SK-N-MC (cell line): ENCODE results near the gene OPN1MW2.
"Not testable (repeated sequence)": the region's sequence is repeated elsewhere in the genome, so short reads cannot be mapped to it uniquely, and the experiment has no call there.

Experiments used
- DNase-seq: peaks from one replicate; pipeline ENCODE4 v3.0.0-alpha.2; 2011; ENCODE audit warnings: low read depth, low spot score
- H3K27ac ChIP-seq: fragments of 200-600 bp; sonication (generic); 2 replicates; pipeline ENCODE4 v1.5.1; 2016; ENCODE audit warnings: mixed run types
- H3K36me3 ChIP-seq: fragments of 200-600 bp; sonication (generic); 2 replicates; pipeline ENCODE4 v1.6.1; 2017; ENCODE audit warnings: antibody characterized with exemption, low read length, mixed read lengths; ENCODE audit not compliant: insufficient read depth
- H3K4me3 ChIP-seq: fragments of 200-600 bp; sonication (generic); 2 replicates; pipeline ENCODE4 v1.5.1; 2016
- H3K9ac ChIP-seq: fragments of 200-600 bp; sonication (generic); 2 replicates; pipeline ENCODE4 v1.8.0; 2017; ENCODE audit warnings: mixed run types, mixed read lengths; ENCODE audit not compliant: insufficient read length
- H3K9me3 ChIP-seq: fragments of 200-600 bp; sonication (generic); 2 replicates; pipeline ENCODE4 v1.6.1; 2017; ENCODE audit warnings: low read depth, mild to moderate bottlenecking, antibody characterized with exemption, low read length, moderate library complexity, mixed read lengths

OPN1MW2 gene

GRCh38 chrX:154238939-154239559 is 19.5 kb downstream of the OPN1MW2 start:
- not testable (repeated sequence) for DNase-seq, H3K9me3 ChIP-seq, H3K27ac ChIP-seq, H3K9ac ChIP-seq, H3K4me3 ChIP-seq, H3K36me3 ChIP-seq

GRCh38 chrX:154239982-154240503 is 20.5 kb downstream of the OPN1MW2 start:
- H3K4me3 ChIP-seq, DNase-seq, H3K27ac ChIP-seq, H3K9me3 ChIP-seq, H3K36me3 ChIP-seq, H3K9ac ChIP-seq: not testable (repeated sequence)

- not testable (repeated sequence) for H3K27ac ChIP-seq, H3K36me3 ChIP-seq, H3K9ac ChIP-seq, DNase-seq, H3K9me3 ChIP-seq, H3K4me3 ChIP-seq
Observed at GRCh38 chrX:154247377-154248045, 28.0 kb downstream of the OPN1MW2 start.

- not testable (repeated sequence) for H3K27ac ChIP-seq, H3K9ac ChIP-seq, H3K9me3 ChIP-seq, DNase-seq, H3K36me3 ChIP-seq, H3K4me3 ChIP-seq
Observed at GRCh38 chrX:154248076-154248475, 28.5 kb downstream of the OPN1MW2 start.

- H3K27ac ChIP-seq, DNase-seq, H3K9ac ChIP-seq, H3K9me3 ChIP-seq, H3K36me3 ChIP-seq, H3K4me3 ChIP-seq: not testable (repeated sequence)
Observed at GRCh38 chrX:154257282-154257681, 37.7 kb downstream of the OPN1MW2 start, which contains the start of gene OPN1MW3. TSS of gene OPN1MW3 (plus strand) at chrX:154257582. CDS start at chrX:154257620, 38 bp downstream.

- H3K9me3 ChIP-seq, DNase-seq, H3K9ac ChIP-seq, H3K27ac ChIP-seq, H3K36me3 ChIP-seq, H3K4me3 ChIP-seq: not testable (repeated sequence)
Observed at GRCh38 chrX:154258711-154259110, 39.2 kb downstream of the OPN1MW2 start.

GRCh38 chrX:154263072-154263471 is 43.5 kb downstream of the OPN1MW2 start:
- not testable (repeated sequence) for H3K9me3 ChIP-seq, H3K9ac ChIP-seq, H3K36me3 ChIP-seq, DNase-seq, H3K4me3 ChIP-seq, H3K27ac ChIP-seq

GRCh38 chrX:154269245-154269644 is 49.7 kb downstream of the OPN1MW2 start:
- not testable (repeated sequence) for H3K27ac ChIP-seq, H3K9me3 ChIP-seq, DNase-seq, H3K4me3 ChIP-seq, H3K36me3 ChIP-seq, H3K9ac ChIP-seq
